Activated naive CD8-positive, alpha-beta T cell treated with anti-CD3 and anti-CD28 coated beads, Interleukin-2, amount 50 U/mL, for 16 hours (primary cell): Measurements from ENCODE around the gene MAPKAPK3.

ENCODE experiments used
- DNase-seq: peaks from one replicate; pipeline ENCODE4 v3.0.0-alpha.2; 2020; ENCODE audit warnings: low read depth, low spot score

Gene MAPKAPK3

DNA sequence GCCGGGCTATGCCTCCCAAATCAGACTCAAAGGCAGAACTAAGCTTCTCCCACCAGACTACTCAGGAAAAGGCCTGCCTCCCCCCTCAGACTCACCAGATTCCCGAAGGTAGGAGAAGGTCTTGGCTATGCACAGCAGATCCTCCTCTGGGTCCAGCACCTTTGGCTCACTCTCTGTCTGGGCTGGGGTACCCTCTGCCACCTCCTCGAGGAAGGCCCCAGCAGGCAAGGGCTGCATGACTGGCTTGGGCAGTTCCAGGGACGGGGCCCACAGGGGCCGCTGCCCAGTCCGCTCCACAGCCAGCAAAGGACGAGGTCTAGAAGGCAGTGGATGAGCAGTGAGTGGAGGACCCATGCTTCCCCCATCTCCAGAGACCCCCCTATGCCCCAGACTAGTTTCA is 8.7 kb upstream of the MAPKAPK3 start:
- DNase-seq, result no peak

DNA sequence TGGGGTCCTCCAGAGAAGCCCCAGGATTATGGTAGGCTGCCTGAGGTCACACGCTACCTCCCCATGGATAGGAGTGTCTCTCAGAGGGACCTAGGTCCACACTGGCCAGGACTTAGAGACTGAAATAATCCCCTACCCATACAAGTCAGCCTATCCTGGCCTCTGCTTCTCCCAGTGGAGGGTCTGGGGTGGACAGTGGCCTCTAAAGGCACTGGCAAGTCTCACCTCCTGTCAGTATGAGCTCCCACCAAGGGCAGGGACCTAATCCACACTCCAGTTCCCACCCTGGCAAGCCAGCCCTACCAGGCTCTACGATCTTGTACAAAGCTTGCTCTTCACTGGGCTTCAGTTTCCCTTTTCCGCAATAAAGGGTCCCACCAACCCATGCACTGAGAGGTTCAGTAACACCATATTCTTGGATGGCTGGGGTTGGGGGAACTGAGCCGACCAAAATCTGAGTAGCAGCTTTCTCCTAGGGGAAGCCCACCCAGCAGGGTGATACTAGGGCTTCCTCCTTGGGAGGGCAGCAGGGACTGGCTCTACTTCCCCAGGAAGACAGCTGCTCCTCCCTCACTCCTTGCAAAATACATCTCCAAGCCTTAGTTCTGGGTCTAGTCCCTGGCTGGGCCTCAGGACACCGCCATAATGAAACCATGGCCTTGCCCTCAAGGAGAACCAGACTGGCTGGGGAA is 7.7 kb upstream of the MAPKAPK3 start:
- DNase-seq, result no peak

DNA sequence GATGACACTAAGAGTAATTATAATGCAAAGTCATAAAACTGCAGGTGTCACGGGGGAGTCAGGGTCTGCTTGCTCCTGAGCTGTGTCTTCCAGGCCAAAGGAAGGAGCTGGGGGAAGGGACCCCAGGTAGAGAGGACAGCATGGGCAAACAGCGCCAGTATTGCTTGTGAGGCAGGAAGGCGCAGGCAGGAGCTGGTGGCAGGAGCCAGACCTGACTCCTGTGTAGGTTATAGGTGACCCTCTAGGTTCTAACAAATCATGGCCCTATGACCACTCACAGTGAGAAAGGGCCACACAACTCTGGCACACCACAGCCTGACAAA is 7.2 kb upstream of the MAPKAPK3 start:
- no peak for DNase-seq

DNA sequence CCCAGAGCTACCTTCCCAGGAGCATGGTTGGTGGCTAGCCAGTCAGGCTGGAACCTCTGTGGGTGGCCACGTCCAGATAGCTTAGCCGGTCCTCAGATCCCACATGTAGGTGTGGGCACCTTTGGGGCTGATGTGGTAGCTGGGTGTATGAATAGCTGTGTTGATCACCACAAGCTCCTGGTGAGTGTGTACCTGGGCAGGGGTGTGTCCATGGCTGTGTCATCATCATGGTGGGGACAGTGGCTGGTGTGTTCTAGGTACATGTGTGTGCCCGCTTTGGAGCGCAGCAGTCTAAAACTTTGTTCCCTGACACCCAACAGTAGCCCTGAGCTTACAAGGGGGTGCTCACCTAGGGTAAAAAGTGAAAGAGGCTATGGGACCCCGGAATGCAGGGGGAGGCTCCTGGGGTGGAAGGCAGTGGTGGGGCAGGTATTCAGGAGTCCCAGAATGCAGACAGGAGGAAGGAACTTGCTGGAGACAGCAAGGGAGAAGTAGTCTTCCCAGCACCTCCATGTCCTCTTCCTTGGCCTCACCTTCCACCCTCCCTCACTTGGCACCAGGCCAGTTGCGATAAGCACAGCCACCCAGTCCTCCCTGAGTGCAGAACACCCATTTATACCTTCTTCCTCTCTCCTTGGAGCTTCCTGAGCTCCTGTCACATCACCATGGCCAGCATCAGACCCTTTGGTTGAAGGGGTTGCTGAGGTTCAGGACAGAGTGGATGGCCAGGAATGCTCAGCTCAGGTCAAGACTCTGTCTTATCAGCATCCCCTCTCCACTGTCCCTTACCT is 6.6 kb upstream of the MAPKAPK3 start:
- DNase-seq, result no peak

DNA sequence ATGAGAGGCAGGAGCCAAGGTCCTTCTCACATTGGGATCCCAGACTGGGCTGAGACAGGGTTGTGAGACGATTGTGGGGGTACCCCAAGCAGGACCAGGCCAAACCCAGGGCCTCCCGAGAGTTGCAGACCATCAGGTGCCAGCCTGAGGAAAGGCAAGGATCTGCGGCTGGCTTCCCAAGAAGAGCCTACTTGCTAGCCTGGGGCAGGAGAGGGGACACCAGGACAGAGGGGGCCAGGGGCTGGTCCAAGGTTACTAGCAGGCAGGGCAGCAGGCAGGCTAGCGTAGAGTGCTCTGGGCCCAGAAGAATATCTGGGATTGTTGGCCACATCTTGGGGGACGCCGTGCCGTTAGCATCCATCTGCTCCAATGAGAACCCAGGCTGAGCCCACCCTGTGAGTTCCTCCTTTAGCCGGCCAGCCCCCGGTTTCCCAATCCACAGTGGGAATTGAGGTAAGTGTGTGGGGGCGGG is 5.9 kb upstream of the MAPKAPK3 start:
- DNase-seq, result no peak

DNA sequence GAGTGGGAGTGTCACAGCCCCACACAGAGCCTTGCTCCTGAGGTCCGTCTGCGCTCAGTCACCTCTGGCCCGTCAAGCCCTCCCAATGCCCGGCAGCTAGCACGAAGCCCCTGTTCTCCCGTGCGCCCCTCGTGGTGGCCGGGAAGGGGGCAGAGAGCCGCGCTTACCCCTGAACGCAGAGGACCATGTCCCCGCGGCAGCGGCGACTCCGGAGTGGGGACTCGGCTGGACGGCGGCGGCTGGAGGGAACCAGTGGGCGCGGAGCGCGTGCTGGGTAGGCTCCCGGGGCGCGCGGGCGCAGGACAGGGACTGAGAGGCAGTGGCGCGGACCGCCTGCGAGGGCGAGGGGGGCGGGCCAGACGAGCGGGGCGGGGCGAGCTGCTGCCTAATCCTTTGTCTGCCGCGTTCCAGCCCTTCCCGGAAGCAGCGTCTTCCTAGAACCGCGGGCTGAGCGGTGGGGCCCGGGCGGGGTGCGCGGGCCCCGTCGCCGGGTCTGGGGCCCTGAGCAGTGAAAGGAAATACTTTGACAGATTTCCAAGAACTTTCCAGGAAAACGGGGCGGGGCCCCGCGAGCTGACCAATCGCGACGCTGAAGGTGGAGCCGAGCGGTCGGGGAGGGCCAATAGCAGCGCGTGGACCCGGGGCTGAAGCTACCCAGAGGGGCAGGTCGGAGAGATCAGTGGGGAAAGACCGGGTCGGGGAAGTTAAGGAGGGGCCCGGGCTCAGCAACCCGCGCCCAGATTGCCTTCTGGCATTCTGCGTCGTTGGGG is 5.3 kb upstream of the MAPKAPK3 start, which contains the start of gene CISH:
TSS of gene CISH (minus strand) at position 311 of the 770 bp plus-strand sequence. CDS start at position 187, 124 bp downstream.
- peak; percentile 96 for DNase-seq

DNA sequence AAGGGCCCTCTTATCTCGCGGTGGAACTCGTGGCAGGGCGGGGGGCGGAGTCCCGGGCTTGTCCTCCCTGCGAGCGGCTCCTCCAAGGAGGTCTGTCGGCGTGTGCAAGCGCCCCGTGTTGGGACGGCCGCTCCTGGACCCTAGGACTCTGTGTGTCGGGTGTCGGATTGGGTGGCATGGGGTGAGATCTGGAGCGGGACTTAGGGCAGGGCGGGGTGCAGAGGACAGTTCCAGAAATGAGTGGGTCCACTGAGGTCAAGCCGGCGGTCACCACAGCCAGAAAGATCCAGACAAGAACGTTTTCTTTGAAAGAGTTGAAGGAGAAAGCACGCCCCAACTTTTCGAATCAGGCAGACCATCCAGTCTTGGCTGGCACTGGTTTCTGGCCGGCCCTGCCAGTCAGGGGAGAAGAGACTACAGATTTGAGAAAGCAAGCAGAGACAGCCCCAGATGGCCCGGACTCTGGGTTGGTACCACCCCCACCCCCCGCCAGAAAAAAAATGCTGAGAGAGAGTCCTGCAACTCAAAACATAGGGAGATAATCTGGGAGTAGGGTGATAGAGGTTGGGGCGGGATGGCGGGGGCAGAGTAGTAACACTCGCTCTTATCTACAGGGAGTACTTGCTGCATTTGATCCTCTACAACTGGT is 4.6 kb upstream of the MAPKAPK3 start:
- DNase-seq, result no peak

DNA sequence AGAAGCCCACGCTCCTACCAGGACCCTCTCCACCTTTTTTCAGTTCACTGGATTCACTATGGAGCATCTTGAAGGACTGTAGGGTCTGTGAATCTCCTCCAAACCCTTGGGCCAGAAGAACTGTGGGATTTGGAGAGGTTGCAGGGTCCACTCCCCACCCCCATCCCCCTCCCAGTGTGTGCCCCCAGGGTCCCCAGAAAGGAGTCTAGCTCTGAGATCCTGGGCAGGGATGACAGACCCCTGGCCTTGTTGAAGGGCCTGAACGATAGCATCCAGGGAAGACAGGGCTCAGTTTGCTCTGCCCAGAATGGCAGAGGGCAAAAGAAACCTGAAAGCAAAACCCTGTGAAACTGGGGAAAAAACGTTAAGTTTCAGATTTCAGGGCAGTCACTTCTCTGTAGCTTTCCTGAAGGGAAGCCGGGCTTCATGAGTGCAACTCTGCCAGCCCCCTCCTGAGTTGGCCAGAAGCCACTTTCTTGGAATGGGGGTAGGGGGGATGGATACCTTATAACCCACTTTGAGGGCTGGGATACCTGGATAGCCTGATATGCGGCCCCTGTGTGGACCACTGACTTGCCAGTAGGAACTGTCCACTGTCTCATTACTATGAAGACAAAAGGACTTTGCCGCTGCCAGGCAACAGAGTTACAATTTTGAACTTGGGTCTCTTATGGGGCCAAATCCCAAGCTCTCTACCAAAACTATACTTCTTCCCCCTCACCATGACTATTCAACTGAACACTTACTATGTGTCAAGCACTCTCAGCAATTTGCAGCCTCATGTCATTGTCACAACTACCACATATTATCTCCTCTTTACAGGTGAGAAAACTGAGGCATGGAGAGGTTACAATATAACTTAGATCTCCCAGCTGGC is 3.7 kb upstream of the MAPKAPK3 start:
- no peak for DNase-seq

DNA sequence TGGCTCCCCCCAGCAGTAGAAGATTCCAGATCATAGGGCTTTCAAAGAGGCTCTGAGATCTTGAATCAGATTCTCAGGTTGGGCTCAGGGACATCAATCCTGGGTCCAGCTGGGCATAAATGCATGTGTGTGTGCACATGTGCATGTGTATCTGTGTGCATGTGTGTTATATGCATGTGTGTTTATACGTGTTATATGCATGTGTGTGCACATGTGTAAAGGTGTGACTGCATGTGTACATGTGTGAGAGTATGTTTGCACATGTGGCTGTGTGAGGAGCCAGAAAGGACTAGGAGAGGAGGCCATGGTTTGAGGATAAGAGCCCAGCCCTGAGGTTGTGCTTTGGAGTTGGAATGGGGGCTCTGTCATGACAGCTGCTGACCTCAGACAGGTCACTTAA is 1.8 kb upstream of the MAPKAPK3 start:
- no peak for DNase-seq

DNA sequence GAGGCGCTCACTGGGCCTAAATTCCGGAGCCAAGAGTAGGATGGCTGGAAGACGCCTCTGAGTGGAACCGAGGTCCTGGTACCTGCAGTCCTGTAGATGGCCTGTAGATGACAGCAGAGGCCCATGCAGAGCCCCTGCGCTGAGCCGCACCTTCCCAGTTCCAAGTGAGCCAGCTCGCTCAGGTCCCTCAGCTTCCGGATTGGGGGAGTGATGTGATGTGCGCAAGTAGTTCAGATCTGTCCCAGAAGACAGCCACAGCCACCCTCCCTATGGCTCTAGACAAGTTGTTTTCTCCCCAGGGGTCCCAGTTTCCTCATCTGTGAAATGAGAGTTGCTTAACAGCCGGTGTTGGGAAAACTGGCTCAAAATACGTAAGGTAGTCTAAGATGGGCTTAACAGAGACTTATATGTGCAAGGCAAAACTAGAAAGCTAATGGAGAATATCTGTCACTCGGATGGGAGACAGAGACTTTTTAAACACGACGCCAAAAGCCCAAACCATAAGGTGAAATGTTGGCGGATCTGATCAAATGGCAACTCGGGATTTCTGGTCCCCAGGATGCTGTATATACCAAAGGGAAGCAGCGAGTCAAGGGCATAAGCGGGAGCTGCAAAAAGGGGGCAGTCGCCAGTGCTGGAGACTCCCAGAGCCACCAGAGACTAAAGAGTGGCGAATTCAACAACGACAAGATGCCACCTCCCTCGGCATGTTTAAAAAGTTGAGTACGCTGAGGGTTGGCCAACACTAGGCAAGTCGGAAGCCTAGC is 765 bp upstream of the MAPKAPK3 start:
- DNase-seq, result peak; percentile 71

DNA sequence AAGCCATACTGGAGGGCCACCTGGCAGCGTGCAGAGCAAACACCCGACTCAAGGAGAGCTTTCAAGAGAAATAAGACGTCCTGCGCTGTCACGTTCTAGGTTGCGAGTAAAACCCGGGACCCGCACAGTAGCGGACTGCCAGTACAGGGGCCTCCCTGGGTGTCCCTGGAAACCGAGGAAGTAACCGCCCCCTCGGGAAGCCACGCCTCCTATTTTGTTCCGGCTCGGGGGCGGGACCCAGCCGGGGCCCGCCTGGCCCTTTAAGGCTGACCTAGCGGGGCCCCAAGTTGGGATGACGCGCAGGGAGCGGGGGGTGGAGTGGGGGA is 218 bp upstream of the MAPKAPK3 start:
- DNase-seq, result peak; percentile 90

DNA sequence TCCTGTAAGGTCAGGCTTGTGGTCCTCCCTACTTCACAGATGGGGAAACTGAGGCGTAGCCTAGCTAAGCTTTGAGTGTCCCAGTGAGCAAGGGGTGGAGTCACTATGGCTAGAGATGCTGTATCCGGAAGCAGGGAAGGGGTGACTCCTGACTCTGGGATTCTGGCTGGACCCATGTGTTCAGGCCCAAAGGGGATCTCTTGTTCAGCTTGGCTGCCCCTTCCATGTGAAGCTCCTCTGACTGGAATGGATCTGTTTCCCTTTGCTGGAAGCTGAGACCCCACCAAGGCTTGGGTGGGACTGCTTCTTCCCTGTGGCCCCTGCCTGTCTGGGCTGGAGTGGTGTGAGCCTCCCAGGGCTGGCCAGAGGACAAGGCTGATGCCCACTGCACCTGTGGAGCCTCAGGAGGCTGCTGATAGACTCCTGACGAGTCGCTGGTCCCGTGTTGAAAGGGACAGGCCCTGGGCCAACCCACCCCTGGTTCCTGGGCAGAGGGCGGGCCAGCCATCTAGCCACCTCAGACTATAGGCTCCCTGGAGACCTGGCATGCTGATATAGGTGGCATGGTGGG is 1.0 kb downstream of the MAPKAPK3 start:
- no peak for DNase-seq

DNA sequence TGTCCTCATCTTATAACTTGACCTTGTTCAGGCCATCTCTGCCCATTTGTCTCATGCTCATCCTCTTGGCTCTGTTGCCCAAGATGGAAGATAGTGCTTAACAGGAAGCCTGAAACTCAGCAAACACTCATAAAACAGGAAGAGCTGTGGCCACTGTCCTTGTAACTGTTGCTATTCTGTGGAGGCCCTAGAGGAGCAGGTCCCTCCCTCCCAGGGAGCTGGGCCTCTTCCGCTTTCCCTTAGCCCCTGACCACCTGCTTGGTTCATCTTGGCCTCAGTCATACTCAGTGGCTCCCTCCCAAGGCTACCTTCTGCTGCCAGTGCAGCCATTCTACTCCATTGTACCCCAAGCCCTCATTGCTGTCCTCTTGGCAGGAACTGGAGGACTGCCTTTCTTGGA is 3.5 kb downstream of the MAPKAPK3 start:
- no peak for DNase-seq

DNA sequence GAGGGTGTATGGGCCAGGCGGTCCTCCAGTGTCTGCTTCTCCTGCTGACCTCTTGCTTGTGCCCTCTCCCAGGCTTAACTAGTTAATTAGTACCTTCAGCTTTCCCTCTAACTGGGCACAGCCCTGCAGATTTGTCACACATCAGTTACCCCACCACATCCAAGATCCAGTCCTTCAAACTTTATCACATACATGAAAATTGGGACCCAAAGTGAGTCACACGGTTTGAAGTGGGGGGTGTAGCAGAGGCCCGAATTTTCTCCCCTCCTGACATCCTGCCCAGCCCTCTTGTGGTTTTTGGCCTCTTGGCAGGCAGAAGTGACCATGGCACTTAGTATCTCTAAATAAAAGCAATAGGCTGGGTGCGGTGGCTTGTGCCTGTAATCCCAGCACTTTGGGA is 3.9 kb downstream of the MAPKAPK3 start:
- no peak for DNase-seq

DNA sequence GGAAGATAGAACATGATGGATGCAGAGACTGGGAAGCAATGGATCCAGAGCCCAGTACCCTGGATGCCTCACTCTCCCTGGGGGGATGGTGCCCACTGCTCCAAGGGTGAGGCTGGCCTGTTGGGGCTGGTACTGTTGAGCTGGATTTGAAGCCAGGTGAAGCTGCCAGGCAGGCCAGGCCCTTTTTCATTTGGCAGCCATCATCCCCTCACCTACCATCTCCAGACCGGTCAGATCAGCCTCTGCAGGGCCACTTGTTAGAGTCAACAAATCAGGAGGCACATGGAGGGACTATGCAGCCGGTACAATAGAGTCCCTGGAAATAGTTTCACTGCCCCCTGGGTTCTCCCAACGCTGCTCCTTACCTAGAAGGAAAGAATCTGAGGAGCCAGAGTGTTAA is 5.9 kb downstream of the MAPKAPK3 start:
- DNase-seq, result no peak

DNA sequence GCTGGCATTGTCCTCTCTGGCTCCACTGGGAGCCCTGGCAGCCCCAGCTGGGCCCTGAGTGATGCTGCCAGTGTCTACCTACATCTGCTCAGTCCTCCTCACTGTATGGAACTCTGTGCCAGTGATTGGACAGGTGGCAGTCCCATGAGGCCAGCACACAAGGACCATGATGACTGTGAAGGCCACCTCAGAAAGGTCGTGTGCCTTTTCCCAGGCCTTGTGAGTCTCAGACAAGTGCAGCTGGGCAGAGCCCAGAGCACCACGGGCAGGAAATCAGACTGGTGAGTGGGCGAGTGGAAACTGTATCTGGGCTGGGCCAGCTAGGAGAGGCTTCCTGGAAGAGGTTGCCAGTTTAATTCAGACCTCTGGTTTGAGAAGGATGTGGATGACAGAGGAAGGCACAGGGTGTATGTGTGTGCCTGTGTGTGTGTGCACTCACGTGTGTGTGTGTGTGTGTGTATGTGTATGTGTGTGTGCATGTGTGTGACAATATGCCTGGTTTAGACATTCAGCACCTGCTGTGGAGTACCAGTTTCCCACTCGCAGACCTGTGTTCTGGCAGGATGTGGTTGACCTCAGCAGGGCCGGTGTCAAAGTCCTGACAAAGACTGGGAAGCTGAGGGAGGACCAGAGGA is 7.0 kb downstream of the MAPKAPK3 start:
- DNase-seq, result no peak

DNA sequence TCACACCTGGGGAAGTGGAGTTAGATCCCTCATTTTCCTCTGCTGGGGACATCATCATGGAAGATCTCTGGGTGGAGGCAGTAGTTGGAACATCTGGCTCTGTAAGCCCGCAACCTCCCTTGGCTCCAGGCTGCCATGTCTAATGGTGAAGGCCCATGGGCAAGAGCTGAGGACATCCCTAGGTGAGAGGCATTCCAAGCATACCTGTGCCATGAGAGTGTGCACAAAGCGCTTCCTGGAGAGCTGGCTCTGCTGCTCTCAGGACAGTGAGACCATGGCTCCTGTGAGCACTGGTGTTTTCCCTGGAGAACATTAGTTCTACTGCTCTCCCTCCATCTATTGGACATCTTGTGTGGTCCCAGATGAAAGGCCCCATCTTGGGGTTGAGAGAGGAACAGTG is 7.7 kb downstream of the MAPKAPK3 start:
- DNase-seq, result no peak

DNA sequence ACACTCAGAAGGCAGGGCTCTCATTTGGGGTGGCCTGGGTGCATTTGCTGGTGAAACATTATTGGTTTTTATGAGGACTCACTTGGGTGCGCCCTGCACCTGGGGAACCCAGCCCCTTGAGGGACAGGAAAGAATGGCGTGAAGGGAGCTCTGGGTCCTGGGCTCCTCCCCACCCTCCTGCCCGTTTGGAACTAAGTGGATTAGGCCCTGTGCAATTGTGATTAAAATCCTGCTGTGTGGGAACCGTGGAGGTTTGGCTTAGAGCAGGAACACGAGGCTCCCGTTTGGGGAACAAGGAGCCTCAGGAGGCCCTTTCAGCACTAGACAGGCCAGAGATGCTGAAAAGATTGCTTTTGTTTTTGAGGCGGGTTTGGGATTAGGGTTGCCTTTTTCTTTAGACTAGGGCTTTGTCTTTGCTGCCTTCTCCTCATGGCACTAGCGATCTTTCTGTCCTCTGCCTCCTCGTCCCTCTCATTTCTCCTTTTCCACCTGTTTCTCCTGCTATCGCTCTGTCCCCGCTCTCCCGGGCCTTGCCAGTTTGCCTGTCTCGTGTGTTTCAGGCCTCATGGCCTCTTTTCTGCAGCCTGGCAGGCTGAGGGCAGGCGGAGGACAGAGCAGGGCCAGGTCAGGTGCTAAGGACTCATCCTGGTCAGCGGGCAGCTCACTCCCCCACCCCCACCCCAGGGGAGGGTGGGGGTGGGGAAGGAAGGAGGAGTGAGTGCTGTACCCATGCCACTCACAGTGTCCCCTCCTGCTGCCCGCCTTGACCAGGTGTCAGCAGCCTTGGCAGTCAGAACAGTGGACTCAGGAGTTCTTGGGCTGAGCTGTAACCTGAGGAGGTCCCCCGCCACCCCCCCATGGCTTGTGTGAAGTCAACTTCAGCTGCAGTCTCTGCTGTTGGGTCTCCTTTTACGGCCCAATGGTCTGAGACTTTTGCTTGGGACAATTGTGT is 8.6 kb downstream of the MAPKAPK3 start:
- DNase-seq, result no peak
